HG03439 (cell line): Measurements from ENCODE around the gene FKBP1A.

ENCODE experiments used
- ATAC-seq: cut with Tn5 transposase; IDR thresholded peaks from one replicate; pipeline ENCODE4 v1.9.1; 2021; ENCODE audit warnings: mild to moderate bottlenecking, moderate library complexity; ENCODE audit not compliant: unreplicated experiment

The FKBP1A gene

DNA sequence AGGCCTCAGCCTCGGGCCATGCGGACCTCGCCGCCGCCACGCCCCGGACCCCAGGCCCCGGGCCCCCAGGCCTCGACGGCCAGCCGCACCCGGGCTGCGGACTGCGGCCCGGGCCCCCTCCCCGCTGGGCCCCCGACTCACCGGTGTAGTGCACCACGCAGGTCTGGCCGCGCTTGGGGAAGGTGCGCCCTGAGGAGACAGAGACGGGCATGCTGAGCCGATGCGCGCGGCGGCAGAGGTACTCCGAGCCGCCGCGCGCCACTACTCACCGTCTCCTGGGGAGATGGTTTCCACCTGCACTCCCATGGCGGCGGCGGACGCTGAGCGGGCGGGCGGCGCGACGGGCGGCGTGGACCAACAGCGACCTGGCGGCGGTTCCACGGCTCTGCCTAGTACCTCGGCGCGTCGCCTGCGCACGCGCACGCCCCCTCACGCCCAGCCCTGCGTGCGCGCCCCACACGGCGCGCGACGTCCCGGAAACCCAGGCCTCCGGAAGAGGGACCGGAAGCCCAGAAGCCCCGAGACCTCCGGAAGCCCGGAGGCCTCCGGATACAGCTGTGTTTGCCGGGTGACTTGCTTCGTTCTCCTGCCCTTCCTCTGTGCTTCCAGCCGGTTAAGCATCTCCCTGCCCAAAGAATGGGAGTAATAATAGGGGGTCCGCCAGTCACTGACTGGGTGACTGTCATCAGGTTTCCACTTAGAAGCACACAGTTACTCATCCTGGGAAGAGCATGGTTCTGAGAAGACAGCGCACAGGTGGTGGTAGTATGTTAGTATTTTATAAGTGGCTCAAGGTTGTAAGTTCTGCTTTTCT is at the start of gene FKBP1A:
FKBP1A (minus strand) TSS at position 362 of the 814 bp plus-strand sequence; CDS start at position 306, 56 bp downstream.
- peak; percentile 90 for ATAC-seq

DNA sequence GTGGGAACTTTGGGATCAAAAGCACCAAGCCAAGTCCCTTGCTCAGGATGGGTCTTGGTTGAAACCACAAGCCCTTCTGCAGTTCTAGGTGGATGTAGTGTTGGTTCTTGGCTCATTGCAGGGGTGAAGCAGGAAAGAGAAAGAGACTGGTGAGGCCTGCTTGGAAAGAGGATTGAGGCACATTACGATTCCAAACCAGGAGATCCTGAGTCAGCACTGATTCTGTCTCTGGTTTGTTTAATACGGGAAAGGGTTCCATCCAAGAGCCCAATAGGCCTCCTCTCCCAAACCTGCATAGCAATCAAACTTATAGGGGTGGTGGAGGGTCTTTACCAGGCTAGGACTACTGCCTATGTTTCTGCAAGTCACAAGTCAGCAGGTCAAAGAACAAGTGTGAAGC is 49.5 kb upstream of the FKBP1A start:
- ATAC-seq: no peak

DNA sequence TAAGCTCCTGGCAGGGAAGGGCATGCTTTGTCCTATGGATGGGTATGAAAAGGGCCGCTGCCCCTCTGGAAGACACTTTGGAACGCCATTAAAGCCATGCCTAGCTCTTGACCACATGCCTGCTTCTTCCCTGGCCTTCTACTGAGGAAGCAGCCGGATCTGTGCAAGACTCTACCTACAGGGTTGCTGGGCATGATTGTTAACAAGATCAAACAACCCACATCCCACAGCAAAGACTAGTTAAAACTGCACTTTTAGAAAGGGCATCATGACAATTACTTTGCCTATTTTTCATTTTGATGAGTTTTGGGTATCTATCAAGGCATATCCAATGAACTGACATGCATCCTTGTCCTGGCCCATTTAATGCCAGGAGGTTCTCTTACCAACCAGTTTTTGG is 48.3 kb upstream of the FKBP1A start:
- no peak for ATAC-seq

DNA sequence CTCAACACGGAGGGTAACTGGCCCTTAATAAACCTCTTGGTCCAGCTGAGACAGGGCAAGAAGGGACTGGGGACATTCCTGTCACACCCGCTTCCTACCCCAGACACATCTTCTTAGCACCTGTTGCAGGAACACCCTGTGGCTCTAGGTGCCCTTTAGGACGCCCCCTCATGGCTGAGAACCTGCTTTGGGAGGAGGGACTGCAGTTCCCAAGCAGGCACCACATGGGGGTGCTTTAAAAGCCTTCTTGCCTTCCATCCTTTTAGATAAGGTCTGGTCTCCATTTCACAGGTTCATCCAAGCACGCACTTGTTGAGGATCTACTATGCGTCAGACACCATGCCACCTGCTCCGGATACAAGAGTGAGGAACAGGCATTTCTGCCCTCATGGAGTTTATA is 47.2 kb upstream of the FKBP1A start:
- ATAC-seq: no peak

DNA sequence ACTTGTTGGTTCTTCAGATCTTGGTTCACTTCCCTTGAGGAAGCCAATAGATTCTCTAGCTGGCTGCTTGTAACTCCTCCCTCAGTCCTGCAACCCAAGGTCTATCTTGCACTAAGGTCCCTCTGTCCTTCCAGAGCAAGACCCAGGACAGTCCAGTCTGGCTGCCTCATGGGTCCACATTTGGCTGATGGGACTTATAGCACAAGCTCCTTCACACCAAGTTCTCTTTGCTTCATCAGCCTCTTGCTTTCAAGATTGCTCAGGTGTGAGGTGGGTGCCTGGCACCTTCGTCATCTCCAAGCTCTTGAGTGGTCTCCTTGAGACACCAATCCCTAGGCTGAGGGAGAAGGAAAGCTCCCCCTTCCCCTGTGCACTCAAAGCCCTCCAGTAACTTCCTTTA is 45.5 kb upstream of the FKBP1A start:
- ATAC-seq: no peak

DNA sequence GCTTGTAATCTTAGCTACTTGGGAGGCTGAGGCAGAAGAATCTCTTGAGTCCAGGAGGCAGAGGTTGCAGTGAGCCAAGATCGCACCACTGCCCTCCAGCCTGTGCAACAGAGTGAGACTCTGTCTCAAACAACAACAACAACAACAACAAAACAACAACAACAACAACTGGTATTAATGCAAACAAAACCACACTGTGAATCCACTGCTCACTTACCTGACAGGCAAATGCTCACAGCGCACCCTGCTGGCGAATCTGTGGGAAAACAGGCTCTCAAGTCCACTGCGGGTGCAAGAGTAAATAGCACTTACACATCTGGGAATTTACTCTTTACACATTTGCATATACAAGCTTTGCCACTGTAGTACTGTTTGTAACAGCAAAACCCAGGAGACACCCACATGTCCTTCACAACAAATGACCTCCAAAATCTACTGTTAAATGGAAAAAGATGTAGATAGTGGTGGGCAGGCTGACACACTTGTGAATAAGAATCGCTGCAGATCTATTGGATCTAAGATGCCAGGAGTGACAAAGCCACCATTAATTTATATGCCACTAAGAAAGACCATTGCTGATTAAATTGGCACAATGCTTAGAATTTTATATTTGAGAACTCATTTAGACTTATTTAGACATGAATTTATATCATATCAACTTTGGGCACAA is 44.5 kb upstream of the FKBP1A start:
- no peak for ATAC-seq

DNA sequence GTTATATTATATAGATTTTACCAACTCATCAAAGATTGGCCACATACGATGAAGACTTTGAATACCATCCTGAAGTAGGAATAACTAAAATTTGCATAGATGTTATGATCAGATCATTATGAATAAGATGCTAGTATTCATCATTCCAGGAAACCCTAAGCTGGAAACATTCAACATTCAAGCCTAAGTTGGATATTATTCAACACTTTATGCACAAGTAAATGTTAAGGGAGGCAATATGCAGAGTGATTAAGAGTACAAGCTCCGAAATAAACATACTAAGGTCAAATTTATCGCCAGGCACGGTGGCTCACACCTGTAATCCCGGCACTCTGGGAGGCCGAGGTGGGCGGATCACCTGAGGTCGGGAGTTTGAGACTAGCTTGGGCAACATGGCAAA is 43.4 kb upstream of the FKBP1A start:
- ATAC-seq: no peak

DNA sequence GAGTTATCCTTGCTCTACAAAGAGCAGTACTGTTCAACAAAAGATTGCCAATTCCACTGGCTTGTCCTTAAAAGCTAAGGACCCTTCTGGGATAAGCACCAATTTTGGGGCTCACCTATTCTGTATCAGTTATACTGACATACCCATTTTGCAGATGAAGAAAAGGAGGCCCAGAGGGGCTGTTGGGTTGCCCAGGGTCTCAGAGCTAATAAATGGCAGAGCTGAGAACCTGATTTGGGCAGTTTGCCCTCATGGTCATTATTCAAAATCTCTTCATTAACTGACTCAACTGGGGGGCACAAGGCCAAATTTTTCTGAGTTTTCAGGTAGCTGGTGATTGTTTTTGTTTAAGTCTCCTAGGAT is 42.5 kb upstream of the FKBP1A start:
- no peak for ATAC-seq

DNA sequence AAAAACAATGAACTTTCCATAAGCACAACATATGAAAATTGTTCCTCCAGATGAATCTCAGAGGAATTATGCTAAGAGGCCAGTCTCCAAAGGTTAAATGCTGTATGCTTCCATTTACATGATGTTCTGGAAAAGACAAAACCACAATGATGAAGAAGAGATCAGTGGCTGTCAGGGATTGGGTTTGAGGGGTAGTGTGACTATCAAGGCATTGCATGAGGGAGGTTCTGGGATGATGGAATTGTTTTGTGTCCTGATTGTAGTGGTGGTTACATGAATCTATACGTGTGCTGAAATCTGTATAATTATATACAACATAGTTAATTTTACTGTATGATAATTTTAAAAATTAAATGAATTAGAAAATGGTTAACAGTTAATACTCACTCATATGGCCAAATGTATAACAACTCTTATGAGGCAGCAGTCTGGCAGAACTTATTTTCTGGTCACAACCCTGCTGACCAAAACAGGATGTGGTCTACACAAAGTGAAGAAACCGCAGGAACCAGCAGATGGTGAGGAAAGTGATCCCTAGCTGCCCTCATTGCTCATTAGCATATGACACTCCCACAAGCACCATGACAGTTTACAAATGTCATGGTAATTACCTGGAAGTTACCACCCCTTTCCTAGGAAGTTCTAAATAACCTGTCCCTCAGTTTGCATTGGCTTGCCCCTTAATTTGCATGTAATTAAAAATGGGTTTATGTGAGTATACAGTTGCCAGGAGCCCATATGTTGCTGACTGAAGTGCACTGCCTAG is 41.9 kb upstream of the FKBP1A start:
- ATAC-seq: peak; percentile 87

DNA sequence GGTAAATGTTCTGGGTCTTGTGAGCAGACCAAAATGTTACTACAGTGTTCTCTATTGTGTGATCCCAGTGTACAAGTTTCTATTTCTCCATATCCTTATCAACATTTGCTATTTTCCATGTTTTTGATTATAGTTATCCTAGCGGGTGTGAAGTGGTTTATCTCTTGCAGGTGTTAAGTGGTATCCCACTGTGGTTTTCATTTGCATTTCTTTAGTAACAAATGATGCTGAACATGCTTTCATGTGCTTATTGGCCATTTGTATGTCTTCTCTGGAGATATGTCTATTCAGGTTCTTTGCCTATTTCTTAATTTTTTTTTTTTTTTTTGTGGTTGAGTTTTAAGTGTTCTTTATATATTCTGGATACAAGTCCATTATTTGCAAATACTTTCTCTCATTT is 38.3 kb upstream of the FKBP1A start:
- no peak for ATAC-seq

DNA sequence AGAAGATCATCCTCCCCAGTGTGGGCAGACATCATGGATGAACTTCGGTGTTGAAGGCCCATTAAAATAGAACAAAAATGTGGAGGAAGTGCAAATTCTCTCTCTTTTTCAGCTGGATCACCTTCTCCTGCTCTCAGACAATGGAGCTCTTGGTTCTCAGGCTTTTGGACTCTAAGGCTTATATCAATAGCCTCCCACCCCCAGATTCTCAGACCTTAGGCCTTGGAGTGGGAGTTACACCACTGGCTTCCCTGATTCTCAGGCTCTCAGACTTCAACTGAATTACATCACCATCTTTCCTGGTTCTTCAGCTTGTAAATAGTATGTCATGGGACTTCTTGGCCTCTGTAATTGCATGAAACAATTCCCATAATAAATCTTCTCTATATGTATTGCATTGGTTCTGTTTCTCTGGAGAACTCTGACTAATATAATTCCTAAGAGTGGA is 37.2 kb upstream of the FKBP1A start:
- ATAC-seq: no peak

DNA sequence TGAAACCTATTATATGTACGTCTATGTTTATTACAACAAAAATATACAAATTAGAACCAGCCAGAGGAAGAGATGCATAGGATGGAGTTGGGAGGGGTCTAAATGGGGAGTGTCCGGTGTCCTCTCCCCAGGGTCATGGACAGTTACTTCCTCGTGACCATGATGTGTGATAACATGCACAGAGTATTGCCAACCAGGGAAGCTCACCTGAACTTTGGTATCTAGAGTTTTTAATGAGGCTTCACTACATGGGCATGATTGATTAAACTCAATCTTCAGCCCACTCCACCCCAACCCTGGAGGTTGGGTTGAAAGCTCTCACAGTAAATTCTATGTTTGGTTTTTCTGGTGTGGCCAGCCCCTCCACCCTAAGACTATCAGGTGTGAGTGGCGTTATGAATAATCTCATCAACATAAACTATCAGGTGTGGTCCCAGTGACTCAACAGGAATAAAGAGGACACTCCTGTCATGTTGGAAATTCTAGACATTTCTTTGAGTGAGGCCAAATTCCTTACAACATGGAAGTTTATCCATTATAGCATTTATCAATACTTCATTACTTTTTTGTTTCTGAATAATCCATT is 36.4 kb upstream of the FKBP1A start:
- ATAC-seq: no peak

DNA sequence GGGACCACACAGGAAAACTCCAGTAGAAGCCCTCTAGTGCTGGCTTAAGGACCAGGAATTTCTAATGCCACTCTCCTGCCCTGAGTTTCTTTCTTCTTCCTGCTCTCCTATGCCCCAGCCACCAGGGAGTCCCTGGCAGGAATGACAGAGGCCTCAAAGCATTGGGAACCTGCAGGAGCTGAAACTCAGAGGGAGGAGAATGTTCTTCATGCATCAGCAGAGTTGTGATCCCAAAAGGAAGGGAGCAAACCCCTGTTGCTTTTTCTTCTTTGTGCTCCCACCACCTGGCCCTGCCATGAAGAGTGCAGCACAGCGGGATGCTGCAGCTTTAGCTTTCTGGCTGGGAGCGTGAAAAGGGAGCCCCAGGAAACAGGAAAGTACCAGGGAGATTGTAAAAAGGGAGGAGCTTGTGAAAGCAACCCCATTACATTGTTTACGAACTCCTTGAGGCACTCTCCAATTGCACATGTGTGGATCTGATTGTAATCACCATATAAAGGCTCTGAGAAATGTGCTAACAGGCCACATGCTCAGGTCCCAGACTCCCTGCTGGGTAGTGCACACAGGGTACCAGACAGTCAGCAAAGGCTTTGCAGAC is 34.7 kb upstream of the FKBP1A start:
- ATAC-seq: no peak

DNA sequence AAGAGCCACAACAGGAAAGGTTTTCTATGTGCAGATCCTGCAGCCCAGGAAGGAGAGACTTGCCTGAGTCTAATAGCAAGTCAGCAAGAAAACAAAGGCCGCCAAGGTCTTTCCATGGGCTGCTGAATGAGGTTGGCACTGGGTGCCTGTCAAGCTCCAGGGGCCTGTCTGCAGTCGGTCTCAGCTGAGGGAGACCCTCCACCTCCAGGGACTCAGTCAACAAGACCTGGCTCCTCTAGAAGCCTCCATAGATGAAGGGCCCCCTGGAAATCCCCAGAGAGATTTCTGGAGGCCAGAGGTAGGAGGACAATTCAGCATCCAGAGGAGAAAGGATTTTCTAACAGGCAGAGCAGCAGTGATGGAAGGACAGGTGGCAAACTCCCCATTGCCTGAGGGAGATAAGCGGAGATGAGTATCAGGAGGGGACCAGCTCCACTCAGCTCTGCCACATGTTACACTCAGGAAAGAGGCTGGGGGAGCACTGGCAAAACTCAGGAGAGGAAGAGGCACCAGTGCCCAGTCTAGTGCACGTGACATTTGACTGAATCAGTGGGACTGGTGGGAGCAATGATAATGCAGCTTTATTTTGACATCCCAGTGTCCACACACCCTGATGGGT is 33.5 kb upstream of the FKBP1A start:
- ATAC-seq: no peak

DNA sequence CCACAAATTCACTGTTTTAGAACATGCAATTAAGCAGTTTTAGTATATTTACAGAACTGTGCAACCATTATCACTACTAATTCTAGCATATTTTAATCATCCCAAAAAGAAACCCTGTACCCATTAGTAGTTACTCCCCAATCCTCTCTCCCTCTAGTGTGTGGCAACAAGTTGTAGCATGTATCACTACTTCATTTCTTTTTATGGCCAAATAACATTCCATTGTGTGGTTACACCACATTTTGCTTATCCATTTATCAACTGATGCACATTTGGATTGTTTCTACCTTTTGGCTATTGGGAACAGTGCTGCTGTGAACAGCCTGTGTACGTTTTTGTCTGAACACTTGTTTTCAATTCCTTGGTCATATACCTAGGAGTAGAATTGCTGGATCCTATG is 31.5 kb upstream of the FKBP1A start:
- no peak for ATAC-seq

DNA sequence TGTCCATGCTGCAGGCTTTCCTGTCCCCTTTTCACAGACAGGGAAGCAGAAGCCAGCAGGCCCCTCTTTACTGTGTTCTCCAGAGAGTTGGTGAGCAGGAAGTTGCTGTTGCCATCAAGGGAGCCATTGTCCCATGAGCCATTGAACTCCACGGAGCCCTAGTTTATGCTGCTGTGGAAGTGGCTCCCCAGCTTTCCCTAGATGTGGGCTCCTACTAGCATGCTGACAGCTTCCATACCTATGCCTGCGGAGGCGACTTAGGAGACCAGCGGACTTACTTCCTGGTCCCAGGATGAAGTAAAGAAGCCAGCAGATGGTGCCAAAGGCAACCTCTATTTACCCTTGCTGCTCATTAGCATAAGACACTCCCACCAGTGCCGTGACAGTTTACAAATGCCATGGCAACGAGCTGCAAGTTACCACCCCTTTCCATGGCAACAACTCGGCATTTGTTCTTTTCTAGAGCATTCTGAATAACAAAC is 30.8 kb upstream of the FKBP1A start:
- ATAC-seq: no peak

DNA sequence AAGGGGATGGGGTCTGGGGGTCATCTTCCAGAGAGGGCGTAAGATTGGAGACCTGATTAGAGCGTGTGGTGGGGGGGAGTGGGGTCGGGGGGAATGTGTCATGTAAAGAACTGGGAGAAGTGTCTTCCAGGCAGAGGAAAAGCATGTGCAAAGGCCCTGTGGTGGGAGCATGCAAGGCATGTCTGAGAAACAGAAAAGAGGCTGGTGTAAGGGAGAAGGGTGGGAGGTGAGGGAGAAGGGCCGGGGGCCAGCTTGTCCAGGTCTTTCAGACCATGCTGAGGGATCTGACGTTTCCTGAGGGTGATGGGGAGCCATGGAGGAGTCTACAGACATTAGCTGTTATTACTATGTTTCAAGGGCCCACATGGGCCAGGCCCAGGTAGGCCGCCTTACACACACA is 30.4 kb upstream of the FKBP1A start:
- ATAC-seq: no peak

DNA sequence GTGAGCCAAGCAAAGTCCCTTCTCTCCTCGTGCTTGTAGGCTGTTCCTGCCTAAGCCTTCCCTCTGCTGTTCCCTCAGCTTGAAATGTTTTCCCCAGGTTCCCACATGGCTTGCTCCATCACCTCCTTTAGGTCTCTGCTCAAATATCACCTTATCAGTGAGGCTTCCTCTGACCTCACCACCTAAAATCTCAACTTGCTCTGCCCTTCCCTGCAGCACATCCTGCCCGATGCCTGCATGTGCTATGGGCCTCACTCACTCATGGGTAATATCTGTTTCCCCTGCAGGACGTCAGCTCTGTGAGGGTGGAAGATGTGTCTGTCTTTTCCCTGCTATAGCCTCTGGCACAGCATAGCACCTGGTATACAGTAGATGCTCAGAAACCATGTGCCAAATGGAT is 29.9 kb upstream of the FKBP1A start:
- no peak for ATAC-seq

DNA sequence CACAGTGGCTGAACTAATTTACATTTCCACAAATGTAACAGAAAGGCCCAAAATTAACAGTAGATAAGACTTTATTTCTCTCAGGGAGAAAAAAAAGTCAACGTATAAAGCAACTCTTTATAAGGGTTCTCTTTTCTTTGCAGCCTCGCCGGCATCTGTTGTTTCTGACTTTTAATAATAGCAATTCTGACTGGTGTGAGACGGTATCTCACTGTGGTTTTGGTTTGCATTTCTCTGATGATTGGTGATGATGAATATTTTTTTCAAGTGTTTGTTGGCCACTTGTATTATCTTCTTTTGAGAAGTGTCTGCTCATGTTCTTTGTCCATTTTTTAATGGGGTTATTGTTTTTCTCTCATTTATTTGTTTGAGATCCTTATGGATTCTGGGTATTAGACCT is 27.2 kb upstream of the FKBP1A start:
- no peak for ATAC-seq

DNA sequence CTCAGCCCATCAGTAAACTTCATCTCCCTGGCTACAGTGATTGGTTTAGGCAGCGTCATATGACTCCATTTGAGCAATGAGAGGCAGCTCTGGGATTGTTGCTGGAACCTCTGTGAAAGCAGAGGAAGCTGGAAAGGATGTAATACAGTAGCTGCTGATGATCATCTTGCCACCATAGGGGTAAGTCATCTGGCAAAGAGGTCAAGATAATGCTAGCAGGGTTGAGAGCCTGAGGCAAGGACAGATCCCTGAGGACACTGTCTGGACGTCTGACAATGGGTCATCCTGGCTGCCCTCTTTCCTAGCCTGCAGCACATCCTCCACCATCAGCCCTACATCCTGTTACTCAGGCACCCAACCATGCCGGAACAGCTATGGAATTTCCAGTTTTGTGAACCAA is 25.5 kb upstream of the FKBP1A start:
- no peak for ATAC-seq
